GM21447 (cell line): Measurements from ENCODE around the gene BTRC.
"Not testable (repeated sequence)": the region's sequence is repeated elsewhere in the genome, so short reads cannot be mapped to it uniquely, and the experiment has no call there.

ENCODE experiments used
- ATAC-seq: cut with Tn5 transposase; IDR thresholded peaks from one replicate; pipeline ENCODE4 v1.9.1; 2021; ENCODE audit not compliant: unreplicated experiment

Gene BTRC

GRCh38 chr10:101353692-101354327 lies at the start of gene BTRC:
TSS of gene BTRC (plus strand) at chr10:101354165. CDS start at chr10:101354181, 16 bp downstream.
- peak; percentile 91 for ATAC-seq

- no peak for ATAC-seq
Measured at GRCh38 chr10:101304316-101304715, 49.6 kb upstream of the BTRC start.

- ATAC-seq: no peak
Measured at GRCh38 chr10:101305320-101306241, 48.4 kb upstream of the BTRC start.

- ATAC-seq: no peak
Measured at GRCh38 chr10:101308051-101308450, 45.9 kb upstream of the BTRC start.

- no peak for ATAC-seq
Measured at GRCh38 chr10:101310529-101311184, 43.3 kb upstream of the BTRC start.

- no peak for ATAC-seq
Measured at GRCh38 chr10:101311185-101312066, 42.5 kb upstream of the BTRC start.

DNA sequence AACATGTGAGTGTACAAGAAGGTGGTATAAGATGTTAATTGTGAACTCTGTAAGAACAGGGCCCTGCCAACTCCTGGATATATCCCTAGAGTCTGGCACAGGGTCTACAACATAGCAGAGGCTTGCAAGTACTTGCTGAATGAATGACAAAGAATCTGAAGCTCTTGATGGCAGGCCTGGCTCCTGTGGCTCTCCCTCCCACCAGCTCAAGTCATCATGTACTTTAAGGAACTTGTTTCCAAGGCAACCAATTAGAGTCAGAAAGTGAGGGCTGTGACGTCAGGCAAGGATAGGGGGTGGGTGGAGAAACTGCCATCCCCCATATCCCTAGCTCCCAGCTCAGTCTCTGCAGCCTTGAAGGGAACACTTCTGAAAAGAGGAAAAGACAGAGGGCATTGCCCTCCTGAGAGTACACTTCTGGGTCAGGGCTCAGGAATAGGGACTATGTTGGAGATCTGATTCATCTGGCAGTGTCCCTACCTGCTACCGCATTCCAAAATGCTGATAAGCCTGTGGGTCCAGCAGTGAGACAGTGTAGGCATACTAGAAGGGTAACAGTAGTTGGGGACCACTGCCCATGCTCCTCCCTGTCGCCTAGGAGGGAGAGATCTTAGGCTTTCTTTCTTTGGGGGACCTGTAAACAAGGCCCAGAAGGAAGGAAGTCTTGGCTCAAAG lies 34.6 kb upstream of the BTRC start:
- no peak for ATAC-seq

DNA sequence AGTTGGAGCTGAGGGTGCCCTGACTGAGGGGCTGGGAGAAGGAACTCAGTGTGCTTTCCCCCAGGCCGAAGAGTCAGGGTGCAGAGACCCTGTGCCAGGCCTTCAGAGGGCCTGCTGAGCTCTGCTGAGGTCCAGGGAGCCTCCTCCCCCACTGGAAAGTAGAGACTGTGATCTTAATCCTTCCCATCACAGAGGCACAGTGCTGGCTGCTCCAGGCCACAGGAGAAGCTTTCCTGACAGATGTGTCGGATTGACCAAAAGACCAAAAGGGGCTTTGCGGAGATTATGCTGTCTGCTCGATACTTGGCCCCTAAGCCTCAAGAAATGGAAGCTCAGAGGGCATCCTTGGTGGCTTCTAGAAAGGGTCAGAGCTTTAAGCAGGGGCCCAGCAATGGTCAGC lies 32.9 kb upstream of the BTRC start:
- no peak for ATAC-seq

GRCh38 chr10:101322266-101323108 lies 31.5 kb upstream of the BTRC start:
- no peak for ATAC-seq

DNA sequence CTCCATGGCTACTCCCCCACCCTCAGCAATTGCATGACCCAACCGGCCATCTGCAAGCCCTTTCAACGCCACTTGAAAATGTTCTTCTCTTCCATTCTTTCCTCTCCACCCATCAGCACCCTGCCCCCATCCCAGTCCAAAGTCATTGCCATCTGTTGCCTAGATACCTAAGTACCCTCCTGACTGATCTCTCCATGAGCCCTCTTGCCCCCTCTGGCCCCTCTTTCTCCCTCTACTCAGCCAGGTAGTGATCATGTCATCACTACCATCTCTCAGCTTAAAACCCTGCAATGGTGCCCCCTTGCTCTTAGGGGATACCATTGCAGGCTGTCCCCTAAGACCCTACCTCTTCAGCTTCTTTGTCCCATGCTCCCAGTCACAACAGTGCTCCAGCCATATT lies 30.5 kb upstream of the BTRC start:
- no peak for ATAC-seq

- ATAC-seq: not testable (repeated sequence)
Measured at GRCh38 chr10:101327454-101327853, 26.5 kb upstream of the BTRC start.

DNA sequence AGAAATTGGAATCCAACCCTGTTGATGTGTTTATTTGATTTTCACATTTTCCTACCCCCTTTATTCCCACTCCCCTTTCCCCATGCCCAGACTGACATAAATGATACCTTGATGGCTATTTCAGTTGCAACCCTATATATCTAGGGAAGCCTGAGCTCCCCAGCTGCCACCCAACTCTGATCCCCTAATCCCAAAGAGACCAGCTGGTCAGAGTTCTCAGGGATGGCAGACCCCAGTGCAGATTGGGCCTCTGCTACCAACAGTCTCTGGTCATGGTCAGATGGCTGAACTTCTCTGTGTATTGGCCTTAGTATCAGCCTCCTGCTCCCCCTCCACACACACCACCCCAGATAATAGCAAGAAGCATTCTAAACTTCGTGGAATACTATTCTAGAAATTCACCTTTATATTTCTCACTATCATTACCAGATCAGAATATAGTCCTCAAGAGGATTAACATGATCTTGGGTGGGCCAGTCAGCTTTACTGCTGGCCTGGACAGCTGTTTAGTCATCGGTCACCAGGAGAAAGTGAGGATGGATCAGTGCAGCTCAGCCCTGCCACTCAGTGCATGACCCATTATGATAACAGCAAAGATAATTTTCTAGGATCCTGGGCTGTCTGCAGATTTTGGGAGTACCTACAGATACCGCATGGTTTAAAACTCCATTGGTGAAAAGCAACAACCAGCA lies 24.5 kb upstream of the BTRC start:
- no peak for ATAC-seq

DNA sequence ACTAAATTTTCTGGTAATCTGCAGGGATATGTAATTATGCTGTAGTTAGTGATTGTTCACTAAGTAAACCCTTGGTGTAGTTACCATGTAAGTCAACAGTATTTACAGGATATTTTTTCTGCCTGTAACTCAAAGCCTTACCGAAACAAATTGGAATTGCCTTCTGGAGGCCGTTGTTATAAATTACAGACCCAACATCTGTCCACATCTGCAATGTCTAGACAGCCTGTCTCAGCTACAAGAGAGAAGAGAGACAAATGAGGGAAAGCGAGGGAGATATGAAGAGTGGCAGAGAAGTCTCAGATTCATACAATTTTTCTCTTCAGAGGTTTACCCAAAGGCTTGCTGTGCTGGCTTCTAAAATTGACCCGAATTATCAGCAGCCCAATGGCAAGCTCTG lies 23.7 kb upstream of the BTRC start:
- ATAC-seq: no peak

- ATAC-seq: no peak
Measured at GRCh38 chr10:101330631-101331225, 23.2 kb upstream of the BTRC start.

- ATAC-seq: no peak
Measured at GRCh38 chr10:101331956-101332355, 22.0 kb upstream of the BTRC start.

GRCh38 chr10:101334259-101334658 lies 19.7 kb upstream of the BTRC start:
- ATAC-seq: not testable (repeated sequence)

DNA sequence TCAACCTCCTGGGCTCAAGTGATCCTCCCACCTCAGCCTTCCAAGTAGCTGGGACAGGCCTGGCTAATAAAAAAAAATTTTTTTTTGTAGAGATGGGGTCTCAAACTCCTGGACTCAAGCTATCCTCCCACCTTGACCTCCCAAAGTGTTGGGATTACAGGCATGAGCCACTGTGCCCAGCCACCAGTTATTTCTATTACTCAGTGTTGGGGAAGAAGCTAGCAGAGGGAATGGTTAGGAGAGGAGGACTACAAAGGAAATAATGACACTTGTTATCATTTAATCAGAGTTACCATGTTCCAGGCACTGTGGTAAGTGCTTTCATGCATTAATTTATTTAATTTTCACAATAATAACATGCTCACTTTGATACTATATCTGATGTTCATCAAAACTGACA lies 17.6 kb upstream of the BTRC start:
- ATAC-seq: no peak

DNA sequence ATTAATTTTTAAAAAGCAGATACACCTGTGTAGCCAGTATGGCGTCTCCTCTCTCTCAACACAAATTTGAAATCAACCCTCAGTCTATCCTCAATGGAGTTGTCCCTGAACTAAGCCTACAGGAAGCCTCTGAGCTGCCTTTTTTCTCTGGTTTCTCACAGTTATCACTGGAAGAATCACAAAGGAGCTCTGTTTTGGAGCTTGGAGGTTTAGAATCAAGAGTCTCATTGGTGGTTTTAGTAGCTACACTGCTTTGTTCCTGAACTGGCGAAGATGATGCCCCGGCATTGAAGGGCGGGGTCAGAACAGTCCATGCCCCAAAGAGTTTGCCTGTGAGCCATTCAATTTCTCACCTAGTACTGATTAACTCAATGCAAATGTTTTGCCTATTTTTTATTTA lies 16.1 kb upstream of the BTRC start:
- ATAC-seq: no peak
